Measurements from ENCODE around the gene RAB21.
"Not testable (repeated sequence)": the region's sequence is repeated elsewhere in the genome, so short reads cannot be mapped to it uniquely, and the experiment has no call there.

The RAB21 gene

GRCh38 chr12:71795901-71796300 lies 41.2 kb downstream of the RAB21 start:
- no peak for DNase-seq (ENCODE audit: low read depth in 2 of 2)

- DNase-seq (ENCODE audit: low read depth in 2 of 2), result no peak
Observed at GRCh38 chr12:71797531-71797930, 42.9 kb downstream of the RAB21 start.

GRCh38 chr12:71799106-71799505 lies 44.4 kb downstream of the RAB21 start:
- DNase-seq (ENCODE audit: low read depth in 2 of 2), result no peak

DNA sequence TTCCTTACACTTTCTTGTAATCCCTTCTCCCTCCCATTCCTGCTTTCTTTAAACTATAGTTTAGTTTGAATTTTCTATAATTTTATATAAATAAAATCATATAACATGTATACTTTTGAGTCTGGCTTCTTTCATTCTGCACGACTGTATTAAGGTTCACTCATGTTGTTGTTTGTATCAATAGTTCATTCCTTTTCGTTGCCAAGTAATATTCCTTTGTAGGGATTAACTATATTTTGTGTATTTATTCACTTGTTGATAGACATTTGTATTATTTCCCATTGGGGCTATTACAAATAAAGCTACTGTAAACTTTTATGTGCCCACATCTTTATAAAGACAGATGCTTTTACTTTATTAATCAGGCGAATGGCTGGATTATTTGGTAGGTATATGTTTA lies 45.5 kb downstream of the RAB21 start:
- DNase-seq (ENCODE audit: low read depth in 2 of 2), result no peak

DNA sequence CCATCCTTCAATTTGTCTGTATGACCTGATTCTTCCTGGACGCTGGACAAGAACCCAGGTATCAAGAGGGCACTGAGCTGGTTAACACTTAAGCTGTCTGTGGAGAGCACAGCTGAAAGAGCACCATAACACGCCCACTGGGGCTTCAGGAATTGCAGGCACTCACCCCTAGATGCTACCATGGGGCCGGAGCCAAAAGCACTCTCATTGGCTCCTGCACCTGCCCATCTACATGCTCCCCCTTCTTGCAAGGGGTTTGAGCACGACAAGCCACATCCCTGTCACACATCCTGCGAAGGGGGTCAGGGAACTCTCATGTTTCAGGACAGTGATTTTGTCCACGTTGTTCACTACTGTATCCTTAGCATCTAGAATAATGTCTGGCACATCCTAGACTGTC lies 49.8 kb downstream of the RAB21 start:
- no peak for DNase-seq (ENCODE audit: low read depth in 2 of 2)

GRCh38 chr12:71810921-71811320 lies 56.3 kb downstream of the RAB21 start:
- DNase-seq (ENCODE audit: low read depth in 2 of 2), result no peak

DNA sequence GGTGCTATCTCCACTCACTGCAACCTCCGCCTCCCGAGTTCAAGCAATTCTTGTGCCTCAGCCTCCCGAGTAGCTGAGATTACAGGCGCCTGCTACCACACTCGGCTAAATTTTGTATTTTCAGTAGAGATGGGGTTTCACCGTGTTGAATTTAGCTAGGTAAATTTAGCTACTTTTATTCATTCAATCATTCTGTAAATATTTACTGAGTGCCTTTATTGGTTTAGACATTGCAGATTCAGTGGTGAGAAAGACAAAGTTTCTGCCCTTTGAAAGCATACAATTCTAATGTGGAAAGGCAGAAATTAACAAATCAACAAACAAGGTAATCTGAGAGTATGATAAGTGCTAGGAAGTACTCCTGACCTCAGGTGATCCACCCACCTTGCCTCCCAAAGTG lies 60.6 kb downstream of the RAB21 start:
- not testable (repeated sequence) for DNase-seq (ENCODE audit: low read depth in 2 of 2)

DNA sequence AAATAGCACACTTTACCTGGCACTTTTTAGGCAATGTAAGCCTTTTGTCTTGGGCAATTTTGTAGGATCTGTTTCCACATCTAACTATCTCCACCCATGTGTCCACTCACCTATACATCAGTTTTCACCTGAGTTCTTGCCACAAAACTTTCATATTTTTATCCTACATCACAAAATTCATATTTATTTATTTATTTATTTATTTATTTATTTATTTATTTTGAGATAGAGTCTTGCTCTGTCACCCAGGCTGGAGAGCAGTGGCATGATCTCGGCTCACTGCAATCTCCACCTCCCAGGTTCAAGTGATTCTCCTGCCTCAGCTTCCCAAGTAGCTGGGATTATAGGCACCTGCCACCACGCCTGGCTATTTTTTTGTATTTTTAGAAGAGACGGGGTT lies 67.4 kb downstream of the RAB21 start:
- not testable (repeated sequence) for DNase-seq (ENCODE audit: low read depth in 2 of 2)

DNA sequence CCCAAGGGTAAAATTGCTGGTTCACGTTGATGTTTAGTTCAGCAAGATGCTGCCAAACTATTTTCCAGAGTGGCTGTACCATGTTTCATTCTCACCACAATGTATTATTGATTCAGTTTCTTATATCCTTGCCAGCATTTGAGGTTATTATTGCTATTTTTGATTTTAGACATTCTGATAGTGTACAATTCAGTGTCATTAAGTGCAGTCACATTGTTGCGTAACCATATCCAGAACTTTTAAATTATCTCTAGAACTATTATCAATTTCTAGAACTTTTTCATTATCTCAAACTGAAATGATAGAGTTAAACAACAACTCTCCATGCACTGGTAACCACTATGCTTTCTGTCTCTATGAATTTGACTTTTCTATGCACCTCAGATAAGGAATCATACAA lies 74.2 kb downstream of the RAB21 start:
- no peak for DNase-seq (ENCODE audit: low read depth in 2 of 2)

DNA sequence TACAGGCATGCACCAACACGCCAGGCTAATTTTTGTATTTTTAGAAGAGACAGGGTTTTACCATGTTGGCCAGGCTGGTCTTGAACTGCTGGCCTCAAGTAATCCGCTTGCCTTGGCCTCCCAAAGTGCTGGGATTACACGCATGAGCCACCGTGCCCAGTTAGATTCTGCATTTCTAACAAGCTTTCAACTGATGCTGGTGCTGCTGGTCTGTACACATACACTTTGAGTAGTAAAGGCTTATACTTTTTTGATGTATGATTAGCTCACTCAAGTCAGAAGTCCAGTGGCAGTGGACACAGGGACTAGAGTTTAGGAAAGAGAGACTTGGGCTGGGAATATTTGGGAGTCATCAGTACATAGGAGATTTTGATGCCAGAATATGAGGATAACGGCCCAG lies 82.7 kb downstream of the RAB21 start:
- no peak for DNase-seq (ENCODE audit: low read depth in 2 of 2)

- DNase-seq (ENCODE audit: low read depth in 2 of 2), result no peak
Observed at GRCh38 chr12:71838231-71838630, 83.6 kb downstream of the RAB21 start.

- DNase-seq (ENCODE audit: low read depth in 2 of 2), result no peak
Observed at GRCh38 chr12:71838676-71839075, 84.0 kb downstream of the RAB21 start.

DNA sequence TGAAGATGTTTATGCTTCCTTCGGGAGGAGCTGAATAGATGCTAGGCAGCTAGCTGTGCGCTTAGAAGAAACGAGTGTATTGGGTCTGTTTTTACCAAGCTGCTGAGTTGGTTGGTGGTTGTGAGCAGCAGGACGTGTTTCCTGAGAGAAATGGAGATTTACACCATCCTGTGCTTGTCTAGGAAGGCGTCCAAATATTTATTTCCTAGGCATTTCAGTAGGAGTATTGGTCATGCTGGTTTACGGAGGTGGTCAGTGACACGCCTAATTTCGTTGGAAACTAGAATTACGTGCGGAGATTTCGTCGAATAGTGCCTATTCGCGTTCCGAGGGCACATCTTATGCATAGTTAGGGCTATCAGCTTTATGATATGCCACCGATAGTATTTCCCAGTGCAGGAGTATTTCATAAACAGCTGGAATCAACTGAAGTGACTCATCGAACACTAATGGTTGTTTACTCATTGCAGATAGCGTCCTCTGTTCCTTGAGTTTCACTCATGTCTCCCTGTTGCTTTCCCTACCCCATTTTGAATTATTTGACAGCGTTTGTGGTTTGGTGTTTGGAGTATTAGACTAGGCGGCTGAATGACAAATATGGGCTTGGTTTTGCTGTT lies 85.7 kb downstream of the RAB21 start:
- no peak for DNase-seq (ENCODE audit: low read depth in 2 of 2)

DNA sequence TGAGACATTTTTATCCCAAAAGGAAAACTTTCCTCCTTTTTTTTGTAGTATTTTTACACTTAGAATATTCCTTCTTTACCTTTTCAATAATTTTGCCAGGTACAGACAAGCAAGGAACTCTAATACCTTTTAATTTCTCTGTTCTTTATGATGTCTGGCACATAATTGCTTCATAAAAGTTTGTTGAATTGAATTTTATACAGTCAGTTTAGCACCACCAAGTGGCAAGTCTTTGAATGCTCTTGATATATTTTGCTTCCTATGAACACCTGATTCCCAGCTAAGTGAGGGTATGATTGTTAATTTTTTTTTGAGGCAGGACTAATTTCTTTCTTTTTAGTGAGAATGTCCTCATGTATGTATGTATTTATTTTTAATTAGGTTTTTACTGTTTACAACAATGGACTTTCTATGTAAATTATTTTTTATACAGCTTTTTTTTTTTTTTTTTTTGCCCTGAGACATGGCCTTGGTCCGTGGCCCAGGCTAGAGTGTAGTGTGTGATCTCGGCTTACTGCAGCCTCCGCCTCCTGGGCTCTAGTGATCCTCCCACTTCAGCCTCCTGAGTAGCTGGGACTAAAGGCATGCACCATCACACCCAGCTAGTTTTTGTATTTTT lies 91.8 kb downstream of the RAB21 start:
- DNase-seq (ENCODE audit: low read depth in 2 of 2), result no peak

DNA sequence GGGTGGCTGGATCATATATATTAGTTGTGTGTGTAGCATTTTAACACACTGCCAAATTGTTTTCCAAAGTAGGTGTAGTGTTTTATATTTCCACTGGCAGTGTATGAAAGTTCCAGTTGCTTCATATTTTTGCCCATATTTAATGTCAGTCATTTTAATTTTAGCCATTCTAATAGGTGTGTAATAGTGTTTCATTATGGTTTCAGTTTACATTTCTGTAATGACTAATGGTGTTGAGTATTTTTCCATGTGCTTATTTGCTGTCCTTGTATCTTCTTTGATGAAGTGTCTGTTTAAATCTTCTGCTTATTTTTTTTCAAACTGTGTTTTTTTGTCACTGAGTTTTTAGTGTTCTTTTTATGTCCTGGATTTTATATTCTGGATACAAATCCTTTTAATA lies 93.5 kb downstream of the RAB21 start:
- no peak for DNase-seq (ENCODE audit: low read depth in 2 of 2)

- DNase-seq (ENCODE audit: low read depth in 2 of 2), result no peak
Observed at GRCh38 chr12:71849109-71849851, 94.6 kb downstream of the RAB21 start.
